DND-41 (cell line): Measurements from ENCODE around the gene LZTFL1.

Experiments used
- ATAC-seq: fragments of 200-7000 bp; cut with Tn5 transposase; 3 replicates; pipeline ENCODE4 v1.9.1; 2021; ENCODE audit warnings: low read depth; ENCODE audit not compliant: insufficient read depth
- DNase-seq: peaks from one replicate; pipeline ENCODE4 v3.0.0-alpha.2; 2020
- H2AFZ ChIP-seq: 2 replicates; pipeline ENCODE4 v1.6.0; 2012; ENCODE audit warnings: low read depth, low read length
- H3K27ac ChIP-seq: 2 replicates; pipeline ENCODE4 v1.5.1; 2012; ENCODE audit warnings: low read length, inconsistent platforms
- H3K27me3 ChIP-seq: fragments of 200-600 bp; sonication (generic); 2 replicates; pipeline ENCODE4 v1.6.0; 2012; ENCODE audit warnings: low read length, mild to moderate bottlenecking, inconsistent platforms; ENCODE audit not compliant: insufficient read depth, poor library complexity
- H3K36me3 ChIP-seq: 2 replicates; pipeline ENCODE4 v1.5.1; 2012; ENCODE audit warnings: low read length, inconsistent platforms; ENCODE audit not compliant: insufficient read depth
- H3K4me1 ChIP-seq: 2 replicates; pipeline ENCODE4 v1.5.1; 2012; ENCODE audit warnings: mild to moderate bottlenecking, low read length; ENCODE audit not compliant: insufficient read depth
- H3K4me2 ChIP-seq: 2 replicates; pipeline ENCODE4 v1.6.0; 2012; ENCODE audit warnings: mild to moderate bottlenecking, moderate library complexity, low read length, inconsistent platforms; ENCODE audit not compliant: insufficient read depth
- H3K4me3 ChIP-seq, 2 experiments: fragments of 200-600 bp in 1 of 2; shearing (Covaris generic) in 1 of 2; 2 replicates each; pipeline ENCODE4 v1.5.1; 2012 to 2016; ENCODE audit warnings: inconsistent platforms in 2 of 2, low read length in 2 of 2, mild to moderate bottlenecking in 2 of 2, low read depth in 1 of 2, moderate library complexity in 1 of 2
- H3K79me2 ChIP-seq: 2 replicates; pipeline ENCODE4 v1.6.0; 2012; ENCODE audit warnings: low read length, inconsistent platforms; ENCODE audit not compliant: insufficient read depth
- H3K9ac ChIP-seq: 2 replicates; pipeline ENCODE4 v1.6.0; 2012; ENCODE audit warnings: low read depth, mild to moderate bottlenecking, inconsistent platforms, low read length, moderate library complexity
- H3K9me3 ChIP-seq: 2 replicates; pipeline ENCODE4 v1.5.1; 2012; ENCODE audit warnings: low read length, moderate library complexity, mild to moderate bottlenecking, inconsistent platforms; ENCODE audit not compliant: insufficient read depth, severe bottlenecking
- H4K20me1 ChIP-seq: 2 replicates; pipeline ENCODE4 v1.6.0; 2012; ENCODE audit warnings: low read length; ENCODE audit not compliant: insufficient read depth
- EZH2 ChIP-seq: IDR thresholded peaks from 3 replicates; pipeline ENCODE4 v1.6.1; 2012; ENCODE audit warnings: borderline replicate concordance, low read depth, mild to moderate bottlenecking, moderate library complexity, low read length, inconsistent platforms; ENCODE audit not compliant: severe bottlenecking
- TF ChIP-seq, protein P1 (sequence below): IDR thresholded peaks from 2 replicates; pipeline ENCODE4 v1.5.1; 2012; ENCODE audit warnings: borderline replicate concordance, low read length, moderate library complexity, mild to moderate bottlenecking; ENCODE audit not compliant: poor library complexity, severe bottlenecking; ENCODE audit errors: extremely low read depth

LZTFL1 gene

DNA sequence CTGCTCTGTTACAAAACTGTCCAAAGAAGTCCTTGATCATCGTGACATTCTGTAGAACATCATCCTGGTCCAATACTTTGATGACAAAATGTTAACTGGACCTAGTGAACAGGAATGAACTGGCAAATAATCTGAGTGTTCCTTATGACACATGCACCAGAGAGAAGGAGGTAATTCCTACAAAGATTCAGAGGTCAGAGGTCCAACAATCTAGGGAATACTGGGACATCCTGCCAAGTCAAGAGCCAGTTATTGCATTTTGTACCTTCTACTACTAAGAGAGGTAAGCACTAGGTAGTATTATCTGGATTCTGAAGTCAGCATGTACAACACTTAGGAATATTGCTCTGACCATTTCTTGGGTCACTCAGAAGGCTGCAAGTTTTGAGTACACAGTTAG, 20.8 kb downstream of the LZTFL1 start:
- peaks cover 99% of the 10 kb centered on the region for H3K36me3 ChIP-seq
- TF ChIP-seq, protein P1, sequence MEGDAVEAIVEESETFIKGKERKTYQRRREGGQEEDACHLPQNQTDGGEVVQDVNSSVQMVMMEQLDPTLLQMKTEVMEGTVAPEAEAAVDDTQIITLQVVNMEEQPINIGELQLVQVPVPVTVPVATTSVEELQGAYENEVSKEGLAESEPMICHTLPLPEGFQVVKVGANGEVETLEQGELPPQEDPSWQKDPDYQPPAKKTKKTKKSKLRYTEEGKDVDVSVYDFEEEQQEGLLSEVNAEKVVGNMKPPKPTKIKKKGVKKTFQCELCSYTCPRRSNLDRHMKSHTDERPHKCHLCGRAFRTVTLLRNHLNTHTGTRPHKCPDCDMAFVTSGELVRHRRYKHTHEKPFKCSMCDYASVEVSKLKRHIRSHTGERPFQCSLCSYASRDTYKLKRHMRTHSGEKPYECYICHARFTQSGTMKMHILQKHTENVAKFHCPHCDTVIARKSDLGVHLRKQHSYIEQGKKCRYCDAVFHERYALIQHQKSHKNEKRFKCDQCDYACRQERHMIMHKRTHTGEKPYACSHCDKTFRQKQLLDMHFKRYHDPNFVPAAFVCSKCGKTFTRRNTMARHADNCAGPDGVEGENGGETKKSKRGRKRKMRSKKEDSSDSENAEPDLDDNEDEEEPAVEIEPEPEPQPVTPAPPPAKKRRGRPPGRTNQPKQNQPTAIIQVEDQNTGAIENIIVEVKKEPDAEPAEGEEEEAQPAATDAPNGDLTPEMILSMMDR, result no peak
- TF ChIP-seq EZH2, result no peak
- H3K4me1 ChIP-seq, result peaks cover 12% of the 10 kb centered on the region
- H3K79me2 ChIP-seq, result peaks cover 50% of the 10 kb centered on the region
- H3K4me3 ChIP-seq, result no peak overlapping the region
- DNase-seq (no peak), ATAC-seq (no peak)
- H3K27me3 ChIP-seq, result no peaks in the 10 kb centered on the region
- H4K20me1 ChIP-seq, result 0 out of 2 replicates have a peak, but pooled peaks cover 4% of the 10 kb centered on the region
- 0 out of 2 replicates have a peak overlapping the region, but pooled peaks have one; percentile 3 for H3K27ac ChIP-seq
- no peak overlapping the region for H3K4me2 ChIP-seq
- no peak overlapping the region for H3K9ac ChIP-seq
- H2AFZ ChIP-seq, result no peak overlapping the region
- no peaks in the 10 kb centered on the region for H3K9me3 ChIP-seq

DNA sequence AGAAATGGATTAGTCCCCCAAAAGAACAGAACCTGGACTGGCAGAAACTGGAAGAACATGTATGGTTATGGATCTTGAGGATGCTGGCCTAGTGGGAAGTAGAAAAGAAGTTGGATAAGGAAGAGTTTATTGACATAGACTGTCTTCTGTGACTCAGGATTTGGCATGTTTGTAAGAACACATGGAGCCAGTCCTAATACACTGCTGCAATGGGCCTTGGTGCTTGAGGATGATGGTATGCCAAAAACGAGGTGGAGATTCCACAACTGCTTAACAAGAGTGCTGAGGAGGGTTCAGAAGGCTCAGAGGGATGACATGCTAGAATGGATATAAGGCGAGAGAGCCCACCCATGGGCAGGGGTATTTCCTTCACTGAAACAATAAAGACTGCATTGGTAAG, 22.4 kb downstream of the LZTFL1 start:
- no peak for TF ChIP-seq EZH2
- TF ChIP-seq, protein P1, result no peak
- Histone ChIP-seq H3K36me3 (peaks cover 93% of the 10 kb centered on the region), H3K9ac (no peak overlapping the region), H3K9me3 (no peaks in the 10 kb centered on the region), H3K4me1 (peaks cover 16% of the 10 kb centered on the region), H3K27me3 (no peaks in the 10 kb centered on the region), H3K4me3 (no peak overlapping the region), H3K79me2 (peaks cover 57% of the 10 kb centered on the region), H4K20me1 (0 out of 2 replicates have a peak, but pooled peaks cover 5% of the 10 kb centered on the region), H2AFZ (no peak overlapping the region), H3K27ac (no peak overlapping the region), H3K4me2 (no peak overlapping the region)
- ATAC-seq (no peak), DNase-seq (no peak)

DNA sequence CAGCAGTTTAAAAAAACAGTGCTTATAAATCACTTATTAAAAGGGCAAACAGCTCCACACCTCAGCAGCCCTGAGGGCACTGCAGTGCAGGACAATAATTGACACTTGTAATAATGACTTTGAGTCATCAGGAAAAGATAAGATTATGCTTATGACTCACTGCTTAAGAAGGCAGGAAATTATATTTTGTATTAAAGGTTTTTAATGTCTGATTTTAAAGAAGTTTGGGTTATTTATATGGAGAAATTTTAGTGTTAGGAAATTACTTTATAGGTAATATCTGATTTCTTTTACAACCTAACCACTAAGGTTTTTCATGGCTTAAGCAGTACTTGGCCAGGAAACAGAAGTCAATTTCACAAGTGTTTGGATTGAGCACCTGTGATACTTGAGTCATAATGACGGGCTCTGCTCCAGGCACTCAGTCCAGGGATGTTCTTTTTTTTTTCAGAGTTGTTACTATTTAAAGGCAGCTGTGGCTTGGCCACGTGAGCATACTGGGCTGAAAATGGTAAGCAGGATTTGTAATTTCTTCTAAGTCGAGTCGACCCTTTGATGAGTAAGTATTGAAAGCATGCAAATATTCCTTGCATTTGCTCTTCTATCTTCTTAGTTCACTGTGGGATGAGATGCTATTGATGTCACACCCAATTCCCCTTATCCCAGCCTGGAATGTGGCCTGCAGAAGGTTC, 23.9 kb downstream of the LZTFL1 start:
- peak overlapping the region; percentile 37 for H3K27ac ChIP-seq
- no peak overlapping the region for H3K4me3 ChIP-seq
- no peak for TF ChIP-seq EZH2
- TF ChIP-seq, protein P1, result no peak
- H4K20me1 ChIP-seq, result 0 out of 2 replicates have a peak, but pooled peaks cover 3% of the 10 kb centered on the region
- H3K4me1 ChIP-seq, result peaks cover 16% of the 10 kb centered on the region
- DNase-seq (no peak), ATAC-seq (no peak)
- H2AFZ ChIP-seq, result no peak overlapping the region
- H3K9ac ChIP-seq, result no peak overlapping the region
- peaks cover 93% of the 10 kb centered on the region for H3K36me3 ChIP-seq
- no peaks in the 10 kb centered on the region for H3K27me3 ChIP-seq
- no peak overlapping the region for H3K4me2 ChIP-seq
- peaks cover 57% of the 10 kb centered on the region for H3K79me2 ChIP-seq
- no peaks in the 10 kb centered on the region for H3K9me3 ChIP-seq
